Gastrocnemius medialis (tissue), 4 donors: ENCODE results near the gene BCL11A.

Experiments used
- CTCF ChIP-seq, 5 experiments: fragments of 450-650 bp in 3 of 5; fragments of 200-600 bp in 2 of 5; sonication (generic) in 2 of 5; IDR thresholded peaks in 4 of 5; conservative IDR thresholded peaks in 1 of 5; 1 replicate in 4 of 5; 2 replicates in 1 of 5; pipeline ENCODE4 v1.5.1; 2016 to 2019; ENCODE audit warnings: antibody characterized with exemption in 5 of 5, mild to moderate bottlenecking in 3 of 5, moderate library complexity in 3 of 5
- POLR2A ChIP-seq, 2 donors: fragments of 450-650 bp; IDR thresholded peaks; one replicate each; pipeline ENCODE4 v1.6.1; 2017; ENCODE audit warnings: antibody characterized with exemption in 2 of 2, mild to moderate bottlenecking in 2 of 2, moderate library complexity in 2 of 2

GRCh38 chr2:60438653-60439052 lies 114.8 kb downstream of the BCL11A start:
- TF ChIP-seq CTCF (IDR thresholded peaks at IDR 0.05 in 4 of 5, conservative IDR thresholded peaks at IDR 0.05 in 1 of 5) (no peak), POLR2A (IDR thresholded peaks at IDR 0.05) (no peak)
